CD8-positive, alpha-beta memory T cell (primary cell): ENCODE measurements around the gene HS3ST4. TPM values are rescaled to one million over a fixed set of nuclear protein-coding genes. Genes with fewer than 3 reads are reported as not detected.

Experiments
- CTCF ChIA-PET: fragments of 350-600 bp; sonication (Branson Sonifier 250); formaldehyde crosslinking; loops from one replicate; lab custom pipeline; 2021; ENCODE audit warnings: antibody characterized with exemption; lab: Charles Lee
- POLR2A ChIA-PET: fragments of 350-600 bp; sonication (Branson Sonifier 250); formaldehyde crosslinking; loops from one replicate; lab custom pipeline; 2021; ENCODE audit warnings: antibody characterized with exemption; lab: Charles Lee
- DNase-seq, 5 donors: peaks; one replicate each; pipeline versions ENCODE4 v3.0.0 to v3.0.0-alpha.2; 2020 to 2022; ENCODE audit warnings: mixed read lengths in 1 of 5
- H3K27ac ChIP-seq: one replicate; pipeline ENCODE4 v1.7.0; 2013; ENCODE audit warnings: low read depth, mild to moderate bottlenecking, low read length, moderate library complexity
- H3K27me3 ChIP-seq: 2 replicates; pipeline ENCODE4 v1.7.0; 2013; ENCODE audit warnings: low read length, mild to moderate bottlenecking; ENCODE audit not compliant: insufficient read depth, poor library complexity, severe bottlenecking
- H3K36me3 ChIP-seq: 2 replicates; pipeline ENCODE4 v1.7.0; 2013; ENCODE audit warnings: mild to moderate bottlenecking, low read length, moderate library complexity; ENCODE audit not compliant: insufficient read depth
- H3K4me1 ChIP-seq: 2 replicates; pipeline ENCODE4 v1.7.0; 2013; ENCODE audit warnings: mild to moderate bottlenecking, low read length, moderate library complexity; ENCODE audit not compliant: insufficient read depth
- H3K4me3 ChIP-seq: 2 replicates; pipeline ENCODE4 v1.7.0; 2013; ENCODE audit warnings: mild to moderate bottlenecking, low read length
- H3K9me3 ChIP-seq: 2 replicates; pipeline ENCODE4 v1.7.0; 2013; ENCODE audit warnings: mild to moderate bottlenecking, low read length
- H3K27ac Mint-ChIP-seq, 8 donors: one replicate each; pipeline ENCODE4 v1.8.0; 2020 to 2021; ENCODE audit warnings: mixed read lengths in 8 of 8, mild to moderate bottlenecking in 6 of 8, inconsistent platforms in 3 of 8, moderate library complexity in 3 of 8
- H3K27me3 Mint-ChIP-seq, 2 donors: one replicate each; pipeline ENCODE4 v1.8.0; 2020 to 2021; ENCODE audit warnings: mixed read lengths in 2 of 2, mild to moderate bottlenecking in 1 of 2, moderate library complexity in 1 of 2
- H3K36me3 Mint-ChIP-seq, 3 donors: one replicate each; pipeline ENCODE4 v1.8.0; 2020 to 2021; ENCODE audit warnings: mixed read lengths in 3 of 3, inconsistent platforms in 1 of 3, mild to moderate bottlenecking in 1 of 3
- H3K4me1 Mint-ChIP-seq, 3 donors: one replicate each; pipeline ENCODE4 v1.8.0; 2020 to 2021; ENCODE audit warnings: mixed read lengths in 3 of 3, inconsistent platforms in 1 of 3, mild to moderate bottlenecking in 1 of 3
- H3K4me3 Mint-ChIP-seq, 7 donors: one replicate each; pipeline ENCODE4 v1.8.0; 2020 to 2021; ENCODE audit warnings: mixed read lengths in 7 of 7, mild to moderate bottlenecking in 6 of 7, moderate library complexity in 4 of 7, inconsistent platforms in 2 of 7
- H3K9me3 Mint-ChIP-seq, 5 donors: one replicate each; pipeline ENCODE4 v1.8.0; 2020 to 2022; ENCODE audit warnings: mixed read lengths in 5 of 5, mild to moderate bottlenecking in 3 of 5, moderate library complexity in 2 of 5, inconsistent platforms in 1 of 5
- polyA plus RNA-seq: library from polyadenylated mRNA; unstranded; fragments of 300-500 nt; fragmentation: Illumina TruSeq; gene quantifications from one replicate; pipeline ENCODE4 v1.2.3, GENCODE V29; 2021
- total RNA-seq, 2 experiments: library from RNA; stranded (reverse); gene quantifications; one replicate each; pipeline ENCODE4 v1.2.3, GENCODE V29; 2021

The HS3ST4 gene
- total and polyA plus RNA-seq, 3 experiments from 2014 or later = not detected

DNA sequence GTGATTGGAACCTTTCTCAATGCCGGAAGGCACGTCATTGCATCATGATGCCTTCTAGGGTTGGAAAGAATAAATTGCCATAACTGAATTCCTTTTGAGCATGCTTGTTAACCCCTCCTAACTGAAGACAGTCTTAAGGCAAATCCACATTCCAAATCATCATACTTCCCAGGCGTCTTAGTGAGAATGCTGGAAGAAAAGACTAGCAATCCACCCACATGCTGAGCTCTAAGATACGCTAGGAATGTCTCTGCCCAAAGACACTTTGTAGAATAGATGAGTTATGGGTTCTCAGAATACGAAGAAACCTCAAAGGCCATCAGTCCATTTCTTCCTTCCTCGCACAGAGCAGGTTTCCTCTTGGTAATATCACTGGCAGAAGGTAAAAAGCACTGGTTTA lies 486.5 kb downstream of the HS3ST4 start:
- Histone ChIP-seq H3K27ac (no peak overlapping the region), H3K4me1 (no peaks in the 10 kb centered on the region), H3K36me3 (no peaks in the 10 kb centered on the region), H3K27me3 (no peaks in the 10 kb centered on the region), H3K4me3 (no peak overlapping the region), H3K9me3 (no peaks in the 10 kb centered on the region)
- no peak overlapping the region for H3K4me3 Mint-ChIP-seq
- H3K9me3 Mint-ChIP-seq = no peaks in the 10 kb centered on the region
- POLR2A ChIA-PET = no interaction called here
- peaks cover 0 to 1% of the 10 kb centered on the region in 2 donors for H3K27me3 Mint-ChIP-seq
- CTCF ChIA-PET = no interaction called here
- H3K27ac Mint-ChIP-seq = no peak overlapping the region
- no peaks in the 10 kb centered on the region for H3K4me1 Mint-ChIP-seq
- H3K36me3 Mint-ChIP-seq = no peaks in the 10 kb centered on the region
- DNase-seq = no peak

- Histone ChIP-seq H3K27ac (no peak overlapping the region), H3K27me3 (no peaks in the 10 kb centered on the region), H3K4me3 (no peak overlapping the region), H3K9me3 (no peaks in the 10 kb centered on the region), H3K36me3 (no peaks in the 10 kb centered on the region), H3K4me1 (no peaks in the 10 kb centered on the region)
- Mint-ChIP-seq H3K9me3 (peaks cover 0 to 3% (median 0%) of the 10 kb centered on the region in 5 donors), H3K4me3 (no peak overlapping the region), H3K27me3 (peaks cover 8 to 10% of the 10 kb centered on the region in 2 donors), H3K36me3 (no peaks in the 10 kb centered on the region), H3K4me1 (no peaks in the 10 kb centered on the region), H3K27ac (no peak overlapping the region)
- ChIA-PET POLR2A (no interaction called here), CTCF (no interaction called here)
- DNase-seq = no peak
Measured at GRCh38 chr16:26186091-26186615, 494.4 kb downstream of the HS3ST4 start.
